HEK293T (cell line): ENCODE results near the gene OR8D4.
"Not testable (repeated sequence)": the region's sequence is repeated elsewhere in the genome, so short reads cannot be mapped to it uniquely, and the experiment has no call there.

Experiments
- CTCF ChIA-PET: fragments of 350-600 bp; formaldehyde crosslinking; extraction: SDS; loops from one replicate; lab custom pipeline; 2021; ENCODE audit warnings: antibody characterized with exemption, inconsistent platforms; lab: Yijun Ruan, JAX
- POLR2A ChIA-PET: fragments of 350-600 bp; formaldehyde crosslinking; extraction: SDS; loops from one replicate; lab custom pipeline; 2020; ENCODE audit warnings: antibody characterized with exemption, inconsistent platforms; lab: Yijun Ruan, JAX
- DNase-seq: peaks from one replicate; pipeline ENCODE4 v3.0.0; 2012; ENCODE audit warnings: mixed read lengths; ENCODE audit errors: extremely low spot score
- ARNT ChIP-seq: fragments of 450-650 bp; IDR thresholded peaks from 2 replicates; pipeline ENCODE4 v1.6.1; 2017; ENCODE audit warnings: mild to moderate bottlenecking
- BHLHE40 ChIP-seq: fragments of 450-650 bp; IDR thresholded peaks from 2 replicates; pipeline ENCODE4 v1.6.1; 2016; ENCODE audit warnings: mild to moderate bottlenecking, moderate library complexity, borderline replicate concordance
- CTBP1 ChIP-seq: fragments of 450-650 bp; IDR thresholded peaks from 2 replicates; pipeline ENCODE4 v1.6.1; 2016; ENCODE audit warnings: borderline replicate concordance
- ELF4 ChIP-seq: fragments of 450-650 bp; IDR thresholded peaks from 2 replicates; pipeline ENCODE4 v1.6.1; 2017; ENCODE audit warnings: antibody characterized with exemption
- FOXA1 ChIP-seq: fragments of 450-650 bp; IDR thresholded peaks from 2 replicates; pipeline ENCODE4 v1.6.1; 2016; ENCODE audit warnings: mild to moderate bottlenecking
- FOXK2 ChIP-seq: fragments of 450-650 bp; IDR thresholded peaks from 2 replicates; pipeline ENCODE4 v1.6.1; 2016; ENCODE audit warnings: mild to moderate bottlenecking
- FOXM1 ChIP-seq: fragments of 450-650 bp; IDR thresholded peaks from 2 replicates; pipeline ENCODE4 v1.6.1; 2017; ENCODE audit warnings: mild to moderate bottlenecking, borderline replicate concordance
- HDGF ChIP-seq: fragments of 450-650 bp; IDR thresholded peaks from 2 replicates; pipeline ENCODE4 v1.6.1; 2017; ENCODE audit warnings: antibody characterized with exemption, borderline replicate concordance
- L3MBTL2 ChIP-seq: fragments of 450-650 bp; conservative IDR thresholded peaks from 2 replicates; pipeline ENCODE4 v1.6.1; 2016; ENCODE audit warnings: mild to moderate bottlenecking
- LEF1 ChIP-seq: fragments of 450-650 bp; IDR thresholded peaks from 2 replicates; pipeline ENCODE4 v1.6.1; 2017; ENCODE audit warnings: mild to moderate bottlenecking, borderline replicate concordance
- NFRKB ChIP-seq: fragments of 450-650 bp; IDR thresholded peaks from 2 replicates; pipeline ENCODE4 v1.6.1; 2016; ENCODE audit warnings: mild to moderate bottlenecking, moderate library complexity
- SP1 ChIP-seq: fragments of 450-650 bp; IDR thresholded peaks from 2 replicates; pipeline ENCODE4 v1.6.1; 2017
- SUZ12 ChIP-seq: fragments of 450-650 bp; IDR thresholded peaks from 2 replicates; pipeline ENCODE4 v1.6.1; 2016; ENCODE audit warnings: mild to moderate bottlenecking
- TARDBP ChIP-seq: fragments of 450-650 bp; IDR thresholded peaks from 2 replicates; pipeline ENCODE4 v1.6.1; 2016
- ZNF384 ChIP-seq: fragments of 450-650 bp; IDR thresholded peaks from 2 replicates; pipeline ENCODE4 v1.6.1; 2016
- TF ChIP-seq, protein P1 (sequence below): fragments of 450-650 bp; IDR thresholded peaks from 2 replicates; pipeline ENCODE4 v1.6.1; 2016

OR8D4 gene

DNA sequence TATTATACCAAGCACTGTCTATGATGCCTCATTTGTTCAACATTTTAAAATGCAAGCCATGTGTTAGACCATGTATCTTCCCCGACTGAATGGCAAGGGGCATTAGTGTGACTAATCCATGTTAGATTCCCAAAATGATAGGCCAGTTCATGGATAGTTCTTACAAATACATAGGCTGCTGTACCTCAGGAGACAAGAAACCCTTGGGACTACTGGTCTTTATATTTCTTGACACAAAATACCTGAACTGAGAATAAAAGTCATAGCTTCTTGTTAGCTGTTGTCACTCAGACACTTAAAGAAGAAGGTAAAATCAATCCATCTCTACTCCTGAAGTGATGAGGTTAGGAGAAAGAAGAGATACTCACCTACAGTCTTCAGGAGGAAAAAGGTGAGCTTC, at the start of gene OR8D4:
Gene OR8D4 (plus strand): TSS at position 301 of the 400 bp plus-strand sequence. CDS start 4,265 bp downstream, outside the sequence.
- POLR2A ChIA-PET = no interaction called here
- DNase-seq = no peak
- CTCF ChIA-PET = no interaction called here
- TF ChIP-seq BHLHE40 (no peak), ELF4 (no peak), ZNF384 (no peak), FOXM1 (no peak), SP1 (no peak), CTBP1 (no peak), HDGF (no peak), L3MBTL2 (no peak), LEF1 (no peak), FOXA1 (no peak), FOXK2 (no peak), ARNT (no peak), SUZ12 (no peak), TARDBP (no peak), NFRKB (no peak)
- TF ChIP-seq, protein P1, sequence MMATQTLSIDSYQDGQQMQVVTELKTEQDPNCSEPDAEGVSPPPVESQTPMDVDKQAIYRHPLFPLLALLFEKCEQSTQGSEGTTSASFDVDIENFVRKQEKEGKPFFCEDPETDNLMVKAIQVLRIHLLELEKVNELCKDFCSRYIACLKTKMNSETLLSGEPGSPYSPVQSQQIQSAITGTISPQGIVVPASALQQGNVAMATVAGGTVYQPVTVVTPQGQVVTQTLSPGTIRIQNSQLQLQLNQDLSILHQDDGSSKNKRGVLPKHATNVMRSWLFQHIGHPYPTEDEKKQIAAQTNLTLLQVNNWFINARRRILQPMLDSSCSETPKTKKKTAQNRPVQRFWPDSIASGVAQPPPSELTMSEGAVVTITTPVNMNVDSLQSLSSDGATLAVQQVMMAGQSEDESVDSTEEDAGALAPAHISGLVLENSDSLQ = no peak

DNA sequence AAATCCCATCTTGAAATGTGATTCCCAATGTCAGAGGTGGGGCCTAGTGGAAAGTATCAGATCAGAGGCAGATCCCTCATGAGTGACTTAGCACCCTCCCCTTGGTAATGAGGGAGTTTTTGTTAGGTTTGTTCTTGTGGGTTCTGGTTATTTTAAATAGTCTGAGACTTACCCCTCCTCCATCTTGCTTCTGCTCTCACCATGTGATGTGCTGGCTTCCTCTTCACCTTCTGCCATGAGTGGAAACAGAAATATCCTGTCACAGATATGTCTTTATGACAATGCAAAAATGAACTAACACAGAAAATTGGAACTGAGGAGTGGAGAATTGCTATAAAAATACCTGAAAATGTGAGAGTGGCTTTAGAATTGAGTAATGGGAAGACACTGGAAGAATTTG, 49.6 kb upstream of the OR8D4 start:
- TF ChIP-seq CTBP1 = no peak
- TF ChIP-seq FOXM1 = no peak
- TF ChIP-seq L3MBTL2 = no peak
- no peak for TF ChIP-seq ELF4
- no peak for TF ChIP-seq FOXA1
- no peak for TF ChIP-seq BHLHE40

DNA sequence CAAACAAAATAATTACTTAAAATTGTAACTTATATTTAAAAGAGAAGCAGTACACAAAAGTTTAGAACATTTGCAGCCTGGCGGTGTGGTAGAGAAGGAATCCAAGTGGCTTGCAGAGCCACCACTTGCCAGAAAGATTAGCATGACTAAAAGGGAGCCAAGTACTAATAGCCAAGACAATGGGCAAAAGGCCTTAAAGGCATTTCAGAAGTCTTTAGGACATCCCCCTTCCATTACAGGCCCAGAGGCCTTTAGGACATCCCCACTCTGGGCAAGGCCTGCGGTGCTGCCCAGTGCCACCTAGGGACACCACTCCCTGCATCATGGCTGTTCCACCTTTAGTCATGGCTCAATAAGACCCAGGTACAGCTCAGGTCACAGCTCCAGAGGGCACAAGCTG, 48.9 kb upstream of the OR8D4 start:
- DNase-seq = no peak
- TF ChIP-seq CTBP1 (no peak), ZNF384 (no peak), SP1 (no peak), HDGF (no peak), ARNT (no peak), ELF4 (no peak), TARDBP (no peak), L3MBTL2 (no peak), SUZ12 (no peak), FOXK2 (no peak), NFRKB (no peak), FOXA1 (no peak), BHLHE40 (no peak), LEF1 (no peak)
- TF ChIP-seq, protein P1 = no peak
- CTCF ChIA-PET = no interaction called here
- POLR2A ChIA-PET = no interaction called here

More for the DNA sequence above, 49.6 kb upstream of the OR8D4 start:
- ChIA-PET POLR2A (no interaction called here), CTCF (no interaction called here)
- no peak for DNase-seq

DNA sequence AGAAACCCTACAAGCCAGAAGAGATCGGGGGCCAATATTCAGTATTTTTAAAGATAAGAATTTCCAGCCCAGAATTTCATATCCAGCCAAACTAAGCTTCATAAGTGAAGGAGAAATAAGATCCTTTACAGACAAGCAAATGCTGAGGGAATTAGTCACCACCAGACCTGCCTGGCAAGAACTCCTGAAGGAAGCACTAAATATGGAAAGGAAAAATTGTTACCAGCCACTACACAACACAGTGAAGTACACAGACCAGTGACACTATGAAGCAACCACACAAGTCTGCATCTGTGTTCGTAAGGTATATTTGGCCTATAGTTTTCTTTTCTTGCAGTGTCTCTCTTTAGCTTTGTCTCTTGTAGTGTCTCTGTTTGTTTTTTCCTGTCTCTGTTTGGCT, 45.5 kb upstream of the OR8D4 start:
- TF ChIP-seq FOXK2 = no peak
- TF ChIP-seq ZNF384 = no peak
- no peak for TF ChIP-seq LEF1
- TF ChIP-seq HDGF = no peak
- TF ChIP-seq FOXM1 = no peak
- DNase-seq = no peak
- CTCF ChIA-PET = no interaction called here
- POLR2A ChIA-PET = no interaction called here

DNA sequence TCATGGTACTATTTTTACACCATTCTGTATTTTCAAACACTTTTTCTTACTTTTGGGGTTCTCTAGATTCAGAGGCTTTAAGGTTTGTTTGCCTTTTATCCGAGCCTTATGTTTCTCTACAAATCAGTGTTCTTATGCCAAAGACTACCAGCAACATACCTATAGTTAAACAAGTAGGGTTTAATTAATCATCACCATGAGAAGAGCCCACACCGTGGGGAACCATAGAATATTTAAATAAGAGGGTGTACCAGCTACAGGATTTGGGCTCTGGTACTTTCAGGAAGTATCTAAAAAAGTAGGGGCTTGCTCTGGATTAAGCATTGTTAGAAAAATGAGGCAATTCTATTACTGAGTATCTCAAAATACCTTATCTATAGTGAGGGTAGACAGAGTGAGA, 42.2 kb upstream of the OR8D4 start:
- TF ChIP-seq BHLHE40 = no peak
- no peak for TF ChIP-seq ZNF384
- no peak for TF ChIP-seq L3MBTL2
- TF ChIP-seq, protein P1 = no peak
- no peak for TF ChIP-seq NFRKB
- no peak for TF ChIP-seq TARDBP
- TF ChIP-seq LEF1 = no peak
- TF ChIP-seq FOXK2 = no peak
- no peak for TF ChIP-seq SP1
- TF ChIP-seq HDGF = no peak
- TF ChIP-seq CTBP1 = no peak
- POLR2A ChIA-PET = no interaction called here
- CTCF ChIA-PET = no interaction called here
- DNase-seq = no peak

DNA sequence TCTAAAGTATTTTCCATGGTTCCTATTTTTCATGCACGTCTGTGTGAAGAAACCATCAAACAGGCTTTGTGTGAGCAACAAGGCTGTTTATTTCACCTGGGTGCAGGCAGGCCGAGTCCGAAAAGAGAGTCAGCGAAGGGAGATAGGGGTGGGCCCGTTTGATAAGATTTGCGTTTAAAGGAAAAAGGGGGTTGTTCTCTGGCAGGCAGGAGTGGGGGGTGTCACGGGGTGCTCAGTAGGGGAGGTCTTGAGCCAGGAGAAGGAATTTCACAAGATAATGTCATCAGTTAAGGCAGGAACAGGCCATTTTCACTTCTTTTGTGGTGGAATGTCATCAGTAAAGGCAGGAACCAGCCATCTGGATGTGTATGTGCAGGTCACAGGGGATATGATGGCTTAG, 36.7 kb upstream of the OR8D4 start:
- DNase-seq, POLR2A ChIA-PET, CTCF ChIA-PET: not testable (repeated sequence)

DNA sequence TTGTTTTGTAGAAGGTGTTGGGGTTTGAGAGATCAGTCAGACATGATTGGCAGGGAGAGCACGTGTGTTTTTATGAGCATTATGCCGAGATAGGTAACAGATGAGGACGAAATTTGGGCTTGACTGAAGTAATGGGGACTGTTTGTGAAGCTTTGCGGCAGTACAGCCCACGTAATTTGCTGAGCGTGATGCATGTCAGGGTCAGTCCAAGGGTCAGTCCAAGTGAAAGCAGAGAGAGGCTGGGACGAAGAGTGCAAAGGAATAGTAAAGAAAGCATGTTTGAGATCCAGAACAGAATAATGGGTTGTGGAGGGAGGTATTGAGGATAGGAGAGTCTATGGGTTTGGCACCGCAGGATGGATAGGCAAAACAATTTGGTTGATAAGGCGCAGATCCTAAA, 34.2 kb upstream of the OR8D4 start:
- CTCF ChIA-PET, DNase-seq: not testable (repeated sequence)

More for the DNA sequence above, 34.2 kb upstream of the OR8D4 start:
- POLR2A ChIA-PET = not testable (repeated sequence)
